Neural crest cell (in vitro differentiated cells): ENCODE measurements around the gene LALBA. TPM values are rescaled to one million over a fixed set of nuclear protein-coding genes. Genes with fewer than 3 reads are reported as not detected.
"Not testable (repeated sequence)": the region's sequence is repeated elsewhere in the genome, so short reads cannot be mapped to it uniquely, and the experiment has no call there.

Experiments used
- DNase-seq: peaks from one replicate; pipeline ENCODE4 v3.0.0; 2021; ENCODE audit warnings: low read depth, mixed read lengths, low spot score
- H3K27ac Mint-ChIP-seq: one replicate; pipeline ENCODE4 v1.8.0; 2021; ENCODE audit warnings: mild to moderate bottlenecking, mixed read lengths; ENCODE audit not compliant: unreplicated experiment
- H3K27me3 Mint-ChIP-seq: 2 replicates; pipeline ENCODE4 v1.8.0; 2021; ENCODE audit warnings: low read depth, mild to moderate bottlenecking, mixed read lengths
- H3K36me3 Mint-ChIP-seq: 2 replicates; pipeline ENCODE4 v1.8.0; 2021; ENCODE audit warnings: low read depth, mild to moderate bottlenecking, mixed read lengths
- H3K4me1 Mint-ChIP-seq: 2 replicates; pipeline ENCODE4 v1.8.0; 2021; ENCODE audit warnings: mixed read lengths
- H3K4me3 Mint-ChIP-seq: one replicate; pipeline ENCODE4 v1.8.0; 2021; ENCODE audit warnings: mild to moderate bottlenecking, mixed read lengths
- H3K9me3 Mint-ChIP-seq: 2 replicates; pipeline ENCODE4 v1.8.0; 2021; ENCODE audit warnings: mixed read lengths
- total RNA-seq: library from RNA; stranded (reverse); gene quantifications from 2 replicates; pipeline ENCODE4 v1.2.1, GENCODE V29; 2021
- TF ChIP-seq, protein P1 (sequence below): fragments of 200-600 bp; sonication (generic); conservative IDR thresholded peaks from 2 replicates; pipeline ENCODE4 v1.5.0; 2021; ENCODE audit warnings: antibody characterized with exemption, mild to moderate bottlenecking

Gene LALBA
- total RNA-seq, 1 donor from 2014 or later, result not detected

DNA sequence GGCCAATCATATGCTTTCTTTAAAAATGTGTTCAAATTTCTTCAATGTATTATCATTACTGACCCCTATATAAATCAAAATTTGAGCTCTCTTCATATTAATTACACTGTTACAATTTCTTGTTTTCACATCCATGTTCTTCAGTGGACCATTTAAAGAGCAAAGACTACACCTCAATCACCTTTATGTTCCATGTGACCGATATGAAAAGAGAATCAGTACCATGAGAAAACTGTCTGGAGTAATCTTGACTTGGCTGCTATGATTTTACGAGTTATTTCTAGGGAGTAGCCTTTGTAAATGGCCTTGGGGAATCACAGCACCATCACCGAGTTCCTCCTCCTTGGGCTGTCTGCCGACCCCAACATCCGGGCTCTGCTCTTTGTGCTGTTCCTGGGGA is 44.5 kb downstream of the LALBA start, which contains the start of gene OR8S1:
OR8S1 (plus strand) TSS at position 301 of the 400 bp plus-strand sequence; CDS start at position 301, 0 bp downstream.
- Mint-ChIP-seq H3K4me1 (no peaks in the 10 kb centered on the region), H3K9me3 (no peaks in the 10 kb centered on the region), H3K27me3 (no peaks in the 10 kb centered on the region), H3K27ac (no peak within 1 kb of the TSS), H3K4me3 (no peak within 1 kb of the TSS), H3K36me3 (no peaks in the 10 kb centered on the region)
- TF ChIP-seq, protein P1, sequence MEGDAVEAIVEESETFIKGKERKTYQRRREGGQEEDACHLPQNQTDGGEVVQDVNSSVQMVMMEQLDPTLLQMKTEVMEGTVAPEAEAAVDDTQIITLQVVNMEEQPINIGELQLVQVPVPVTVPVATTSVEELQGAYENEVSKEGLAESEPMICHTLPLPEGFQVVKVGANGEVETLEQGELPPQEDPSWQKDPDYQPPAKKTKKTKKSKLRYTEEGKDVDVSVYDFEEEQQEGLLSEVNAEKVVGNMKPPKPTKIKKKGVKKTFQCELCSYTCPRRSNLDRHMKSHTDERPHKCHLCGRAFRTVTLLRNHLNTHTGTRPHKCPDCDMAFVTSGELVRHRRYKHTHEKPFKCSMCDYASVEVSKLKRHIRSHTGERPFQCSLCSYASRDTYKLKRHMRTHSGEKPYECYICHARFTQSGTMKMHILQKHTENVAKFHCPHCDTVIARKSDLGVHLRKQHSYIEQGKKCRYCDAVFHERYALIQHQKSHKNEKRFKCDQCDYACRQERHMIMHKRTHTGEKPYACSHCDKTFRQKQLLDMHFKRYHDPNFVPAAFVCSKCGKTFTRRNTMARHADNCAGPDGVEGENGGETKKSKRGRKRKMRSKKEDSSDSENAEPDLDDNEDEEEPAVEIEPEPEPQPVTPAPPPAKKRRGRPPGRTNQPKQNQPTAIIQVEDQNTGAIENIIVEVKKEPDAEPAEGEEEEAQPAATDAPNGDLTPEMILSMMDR, result no peak
- no peak for DNase-seq

- H3K27me3 Mint-ChIP-seq, H3K9me3 Mint-ChIP-seq, H3K4me1 Mint-ChIP-seq, H3K27ac Mint-ChIP-seq, H3K36me3 Mint-ChIP-seq, DNase-seq, H3K4me3 Mint-ChIP-seq: not testable (repeated sequence)
These were observed 49.5 kb downstream of the LALBA start for GRCh38 chr12:48520381-48520780.

Other genes starting within 250 kb of the LALBA start
- 15.8 and 17.1 TPM in 2 replicates for gene ZNF641, start 219.1 kb downstream of the LALBA start, total RNA-seq
- gene ANP32D, start 97.5 kb downstream of the LALBA start, total RNA-seq, result not detected in 2 replicates
- not detected in 2 replicates for gene C12orf54, start 87.5 kb downstream of the LALBA start, total RNA-seq
- not detected in 2 replicates for gene OR8S1, start 44.4 kb downstream of the LALBA start, total RNA-seq
- gene KANSL2, start 112.2 kb upstream of the LALBA start, total RNA-seq, result 58.9 and 60.7 TPM in 2 replicates
- 57.0 and 58.3 TPM in 2 replicates for gene CCNT1, start 146.7 kb upstream of the LALBA start, total RNA-seq
- gene ADCY6, start 219.0 kb upstream of the LALBA start, total RNA-seq, result 79.5 and 81.0 TPM in 2 replicates
- gene CACNB3, start 248.4 kb upstream of the LALBA start, total RNA-seq, result 57.4 and 59.7 TPM in 2 replicates